ENCODE measurements around the gene ACTR3C. TPM values are rescaled to one million over a fixed set of nuclear protein-coding genes. Genes with fewer than 3 reads are reported as not detected.
A peak's percentile ranks its signal among the peaks of the same experiment; 100 is the strongest.

The ACTR3C gene
- total RNA-seq, 1 donor from 2014 or later, result 11.7 TPM

DNA sequence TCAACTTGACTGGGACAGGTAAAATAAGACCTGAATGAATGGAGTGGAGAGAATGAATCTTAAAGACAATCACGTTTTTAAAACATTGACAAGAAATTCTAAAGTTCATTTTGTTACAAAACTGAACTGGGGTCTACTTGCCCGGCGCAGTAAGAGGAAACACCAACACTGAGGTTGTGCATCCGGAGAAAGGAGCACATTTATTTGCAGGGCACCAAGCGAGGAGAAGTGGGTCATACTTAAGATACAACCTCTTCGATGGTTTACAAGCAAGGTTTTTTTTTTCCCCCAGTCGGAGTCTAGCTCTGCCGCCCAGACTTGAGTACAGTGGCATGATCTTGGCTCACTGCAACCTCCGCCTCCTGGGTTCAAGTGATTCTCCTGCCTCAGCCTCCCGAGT is 41.8 kb upstream of the ACTR3C start:
- intact Hi-C loops (cut with micrococcal nuclease), result loop anchor here (5.0 kb wide), 1 partner anchor 493 kb away; the partner anchor contains the start of gene ATP6V0E2
- no peak overlapping the region for H3K4me3 Mint-ChIP-seq
- peaks cover 32% of the 10 kb centered on the region for H3K4me1 Mint-ChIP-seq
- H3K27me3 Mint-ChIP-seq, result no peaks in the 10 kb centered on the region
- peaks cover 3% of the 10 kb centered on the region for H3K36me3 Mint-ChIP-seq (ENCODE audit: low read depth)
- H3K27ac Mint-ChIP-seq, result no peak overlapping the region
- no peak for DNase-seq
- H3K9me3 Mint-ChIP-seq, result peaks cover under 1% of the 10 kb centered on the region

DNA sequence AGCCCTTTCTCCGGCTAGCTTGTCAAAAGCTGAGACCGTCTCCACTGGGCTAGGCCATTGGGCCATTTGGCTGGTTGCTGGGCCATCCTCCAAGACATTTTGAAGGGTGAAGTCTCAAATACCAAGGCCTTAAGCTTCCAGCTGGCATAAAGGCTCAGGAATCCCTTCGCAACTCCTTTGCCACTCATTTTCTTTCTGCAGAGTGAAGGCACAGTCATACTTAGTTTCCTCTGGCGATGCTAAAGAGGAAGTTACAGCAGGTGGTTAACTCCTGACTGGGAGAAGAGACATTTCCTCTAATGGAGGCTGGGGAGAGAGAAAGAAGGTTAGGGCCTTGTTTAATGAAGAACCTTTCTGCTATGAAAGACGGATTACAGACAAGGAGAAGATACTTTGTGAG is 40.5 kb upstream of the ACTR3C start:
- Mint-ChIP-seq H3K27me3 (no peaks in the 10 kb centered on the region), H3K36me3 (ENCODE audit: low read depth) (no peaks in the 10 kb centered on the region), H3K9me3 (peaks cover 4% of the 10 kb centered on the region), H3K4me3 (no peak overlapping the region), H3K4me1 (peaks cover 35% of the 10 kb centered on the region), H3K27ac (peak overlapping the region; percentile 22)
- intact Hi-C loops (cut with micrococcal nuclease), result no loop called here
- DNase-seq, result no peak

DNA sequence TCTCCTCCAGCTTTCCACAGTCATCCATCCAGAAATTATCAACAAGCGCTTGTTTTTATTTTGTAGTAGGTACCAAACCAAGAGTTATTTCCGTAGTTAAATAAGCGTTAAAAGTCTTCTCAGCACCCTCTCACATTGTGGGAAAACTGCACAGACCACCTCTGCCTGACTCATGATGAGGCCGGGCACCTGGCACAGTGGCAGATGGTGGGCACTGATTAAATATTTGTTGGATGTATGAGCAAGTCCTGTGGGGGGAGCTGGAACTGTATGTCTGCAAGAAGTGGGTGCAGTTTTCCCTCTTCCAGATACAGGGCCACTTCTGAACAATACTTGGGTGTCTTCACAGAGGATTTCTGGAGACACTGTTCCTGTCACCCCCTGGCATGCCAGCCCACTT is 40.0 kb upstream of the ACTR3C start:
- Mint-ChIP-seq H3K27me3 (no peaks in the 10 kb centered on the region), H3K27ac (no peak overlapping the region), H3K36me3 (ENCODE audit: low read depth) (no peaks in the 10 kb centered on the region), H3K4me1 (peaks cover 40% of the 10 kb centered on the region), H3K9me3 (peaks cover 4% of the 10 kb centered on the region), H3K4me3 (no peak overlapping the region)
- DNase-seq, result no peak
- intact Hi-C loops (cut with micrococcal nuclease), result no loop called here

DNA sequence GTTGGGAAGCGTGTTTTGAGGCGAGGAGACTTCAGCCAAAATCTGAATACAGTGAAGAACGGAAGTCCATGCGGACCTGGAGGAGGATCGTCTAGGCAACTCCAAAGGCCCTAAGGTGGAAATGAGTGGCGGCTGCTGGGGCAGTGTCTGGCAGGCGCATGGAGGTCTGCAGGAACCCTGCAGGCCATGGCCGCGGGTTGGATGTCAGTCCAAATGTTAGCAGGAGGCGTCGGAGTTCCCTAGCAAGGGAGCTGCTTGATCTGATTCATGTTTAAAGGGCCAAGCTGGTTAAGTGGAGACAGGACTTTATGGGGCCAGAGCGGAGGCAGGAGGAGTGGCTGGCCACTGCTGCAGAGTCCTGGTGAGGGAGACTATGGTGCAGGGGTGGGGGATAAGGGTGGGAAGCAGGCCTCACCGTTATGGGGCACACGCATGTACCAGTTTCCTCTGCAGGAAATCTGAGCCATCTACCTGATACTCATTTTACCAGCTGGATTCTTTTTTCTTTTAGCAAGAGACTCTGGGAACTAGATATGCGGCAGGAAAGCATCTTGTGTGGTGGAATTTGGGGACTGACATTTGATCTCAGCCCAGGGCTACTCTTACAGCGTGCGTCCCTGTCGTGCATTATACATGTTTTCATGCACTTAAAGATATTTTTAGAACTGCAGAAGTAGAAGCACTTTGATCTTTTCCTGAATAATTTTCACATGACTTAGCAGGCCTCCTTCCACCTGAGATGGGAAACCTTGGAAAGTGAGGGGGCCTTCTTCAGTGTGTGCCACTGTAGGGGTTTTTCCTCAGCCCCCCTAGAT is 38.7 kb upstream of the ACTR3C start:
- H3K9me3 Mint-ChIP-seq, result peaks cover 4% of the 10 kb centered on the region
- peaks cover 43% of the 10 kb centered on the region for H3K4me1 Mint-ChIP-seq
- intact Hi-C loops (cut with micrococcal nuclease), result no loop called here

DNA sequence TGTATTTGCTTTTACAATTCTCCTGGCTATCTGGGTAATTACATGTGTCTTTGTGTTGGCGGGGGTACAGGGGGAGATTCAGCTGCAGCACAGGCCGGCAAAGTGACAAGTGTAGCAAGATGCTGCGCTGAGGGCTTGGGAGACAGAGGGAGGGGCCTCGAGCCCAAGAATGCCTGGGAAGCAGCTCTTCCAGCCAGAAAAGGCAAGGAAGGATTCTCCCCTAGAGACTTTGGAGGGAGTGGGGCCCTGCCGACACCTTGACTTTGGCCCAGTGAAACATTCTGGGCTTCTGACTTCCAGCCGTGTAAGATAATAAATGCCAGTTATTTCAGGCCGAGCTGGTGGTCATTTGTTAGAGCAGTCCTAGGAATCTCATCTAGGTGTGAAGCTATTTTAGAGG is 38.1 kb upstream of the ACTR3C start:
- Mint-ChIP-seq H3K4me1 (peaks cover 46% of the 10 kb centered on the region), H3K4me3 (no peak overlapping the region), H3K27me3 (no peaks in the 10 kb centered on the region), H3K9me3 (peaks cover 4% of the 10 kb centered on the region), H3K36me3 (ENCODE audit: low read depth) (no peaks in the 10 kb centered on the region), H3K27ac (no peak overlapping the region)
- intact Hi-C loops (cut with micrococcal nuclease), result no loop called here
- DNase-seq, result no peak

More for the DNA sequence above, 38.7 kb upstream of the ACTR3C start:
- no peak for DNase-seq
- no peak overlapping the region for H3K4me3 Mint-ChIP-seq
- no peaks in the 10 kb centered on the region for H3K27me3 Mint-ChIP-seq
- no peak overlapping the region for H3K27ac Mint-ChIP-seq
- no peaks in the 10 kb centered on the region for H3K36me3 Mint-ChIP-seq (ENCODE audit: low read depth)

DNA sequence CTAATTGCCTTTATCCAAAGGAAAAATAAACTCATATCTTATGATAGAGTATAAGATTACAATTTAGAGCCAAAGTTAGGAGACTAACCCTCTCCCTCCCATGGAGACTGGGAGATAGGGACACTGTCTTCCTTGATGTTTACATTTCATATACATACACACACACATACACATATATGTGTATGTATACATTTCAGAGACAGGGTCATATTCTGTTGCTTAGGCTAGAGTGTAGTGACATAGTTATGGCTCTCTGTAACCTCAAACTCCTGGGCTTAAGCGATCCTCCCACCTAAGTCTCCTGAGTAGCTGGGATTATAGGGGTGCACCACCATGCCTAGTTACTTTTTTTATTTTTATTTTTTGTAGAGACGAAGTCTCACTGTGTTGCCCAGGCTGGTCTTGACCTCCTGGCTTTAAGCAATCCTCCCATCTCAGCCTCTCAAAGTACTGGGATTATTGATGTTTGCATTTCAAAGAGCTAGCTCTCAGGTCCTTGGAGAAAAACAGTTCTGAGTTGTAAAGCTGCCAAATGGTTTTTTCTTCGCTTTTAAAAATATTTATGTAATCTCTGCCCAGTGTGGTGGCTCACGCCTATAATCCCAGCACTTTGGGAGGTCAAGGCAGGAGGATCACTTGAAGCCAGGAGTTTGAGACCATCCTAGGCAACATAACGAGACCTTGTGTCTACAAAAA is 37.2 kb upstream of the ACTR3C start:
- no peaks in the 10 kb centered on the region for H3K36me3 Mint-ChIP-seq (ENCODE audit: low read depth)

DNA sequence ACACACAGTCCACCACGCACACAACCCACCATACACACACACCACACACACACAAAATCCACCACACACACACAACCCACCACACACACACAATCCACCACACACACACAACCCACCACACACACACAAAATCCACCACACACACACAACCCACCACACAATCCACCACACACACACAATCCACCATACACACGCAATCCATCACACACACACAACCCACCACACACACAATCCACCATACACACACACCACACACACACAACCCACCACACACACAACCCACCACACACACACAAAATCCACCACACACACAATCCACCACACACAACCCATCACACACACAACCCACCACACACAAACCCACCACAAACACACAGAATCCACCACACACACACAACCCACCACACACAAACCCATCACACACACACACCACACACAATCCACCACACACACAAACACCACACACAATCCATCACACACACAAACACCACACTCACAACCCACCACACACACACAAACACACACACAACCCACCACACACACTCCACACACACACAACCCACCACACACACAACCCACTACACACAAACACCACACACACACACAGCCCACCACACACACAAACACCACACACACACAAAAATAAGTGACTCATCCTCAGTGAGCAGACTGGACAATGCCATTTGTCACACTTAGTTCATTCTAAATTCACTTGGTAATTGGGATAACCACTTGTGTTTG is 36.4 kb upstream of the ACTR3C start:
- Mint-ChIP-seq H3K27ac (peak overlapping the region; percentile 81), H3K9me3 (peaks cover 4% of the 10 kb centered on the region), H3K27me3 (no peaks in the 10 kb centered on the region), H3K4me1 (peaks cover 48% of the 10 kb centered on the region), H3K36me3 (ENCODE audit: low read depth) (no peaks in the 10 kb centered on the region), H3K4me3 (no peak overlapping the region)
- intact Hi-C loops (cut with micrococcal nuclease), result loop anchor here (5.0 to 10.0 kb wide), 2 partner anchors 398 to 625 kb away; no protein-coding TSS in a partner anchor
- DNase-seq, result no peak

More for the DNA sequence above, 37.2 kb upstream of the ACTR3C start:
- Mint-ChIP-seq H3K27ac (peak overlapping the region; percentile 81), H3K4me1 (peaks cover 49% of the 10 kb centered on the region), H3K9me3 (peaks cover 4% of the 10 kb centered on the region), H3K27me3 (no peaks in the 10 kb centered on the region), H3K4me3 (no peak overlapping the region)
- no peak for DNase-seq
- intact Hi-C loops (cut with micrococcal nuclease), result no loop called here

DNA sequence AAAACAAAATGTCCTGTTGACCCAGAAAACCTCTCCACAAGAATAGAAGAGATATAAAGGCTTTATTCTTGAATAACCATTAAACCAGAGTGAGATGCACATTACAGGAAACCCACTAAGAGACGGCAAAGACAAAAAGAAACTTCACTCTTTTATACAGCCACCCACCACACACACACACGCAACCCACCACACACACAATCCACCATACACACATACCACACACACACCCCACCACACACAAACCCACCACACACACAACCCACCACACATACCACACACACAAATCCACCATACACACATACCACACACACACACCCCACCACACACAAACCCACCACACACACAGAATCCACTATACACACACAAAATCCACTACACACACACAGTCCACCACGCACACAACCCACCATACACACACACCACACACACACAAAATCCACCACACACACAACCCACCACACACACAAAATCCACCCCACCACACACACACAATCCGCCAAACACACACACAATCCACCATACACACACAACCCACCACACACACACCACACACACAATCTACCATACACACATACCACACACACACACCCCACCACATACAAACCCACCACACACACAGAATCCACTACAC is 35.8 kb upstream of the ACTR3C start:
- Mint-ChIP-seq H3K27me3 (no peaks in the 10 kb centered on the region), H3K36me3 (ENCODE audit: low read depth) (no peaks in the 10 kb centered on the region), H3K9me3 (peaks cover 4% of the 10 kb centered on the region), H3K4me1 (peaks cover 44% of the 10 kb centered on the region), H3K4me3 (no peak overlapping the region), H3K27ac (peak overlapping the region; percentile 62)
- DNase-seq, result no peak
- intact Hi-C loops (cut with micrococcal nuclease), result loop anchor here (5.0 to 10.0 kb wide), 2 partner anchors 398 to 626 kb away; no protein-coding TSS in a partner anchor

DNA sequence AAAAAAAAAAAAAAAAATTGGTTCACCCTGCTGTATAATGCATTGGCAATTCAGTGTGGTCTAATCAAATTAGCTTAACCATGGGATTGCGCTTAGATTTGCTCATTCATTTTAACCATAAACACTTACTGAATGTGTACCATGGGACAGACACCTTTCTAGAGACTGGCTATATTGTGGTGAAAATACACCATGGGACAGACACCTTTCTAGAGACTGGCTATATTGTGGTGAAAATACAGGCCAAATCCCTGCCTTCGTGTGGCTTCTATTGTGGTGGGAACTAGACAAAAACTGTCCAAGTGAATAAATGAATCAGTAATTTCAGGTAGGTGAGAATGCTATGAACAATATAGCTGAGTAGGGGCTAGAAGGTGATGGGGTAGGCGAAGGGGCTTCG is 35.1 kb upstream of the ACTR3C start:
- intact Hi-C loops (cut with micrococcal nuclease), result loop anchor here (5.0 to 10.0 kb wide), 2 partner anchors 399 to 626 kb away; no protein-coding TSS in a partner anchor
- H3K4me3 Mint-ChIP-seq, result no peak overlapping the region
- H3K27ac Mint-ChIP-seq, result peak overlapping the region; percentile 41
- no peaks in the 10 kb centered on the region for H3K36me3 Mint-ChIP-seq (ENCODE audit: low read depth)
- peaks cover 39% of the 10 kb centered on the region for H3K4me1 Mint-ChIP-seq
- peaks cover 4% of the 10 kb centered on the region for H3K9me3 Mint-ChIP-seq
- H3K27me3 Mint-ChIP-seq, result no peaks in the 10 kb centered on the region
- DNase-seq, result no peak

DNA sequence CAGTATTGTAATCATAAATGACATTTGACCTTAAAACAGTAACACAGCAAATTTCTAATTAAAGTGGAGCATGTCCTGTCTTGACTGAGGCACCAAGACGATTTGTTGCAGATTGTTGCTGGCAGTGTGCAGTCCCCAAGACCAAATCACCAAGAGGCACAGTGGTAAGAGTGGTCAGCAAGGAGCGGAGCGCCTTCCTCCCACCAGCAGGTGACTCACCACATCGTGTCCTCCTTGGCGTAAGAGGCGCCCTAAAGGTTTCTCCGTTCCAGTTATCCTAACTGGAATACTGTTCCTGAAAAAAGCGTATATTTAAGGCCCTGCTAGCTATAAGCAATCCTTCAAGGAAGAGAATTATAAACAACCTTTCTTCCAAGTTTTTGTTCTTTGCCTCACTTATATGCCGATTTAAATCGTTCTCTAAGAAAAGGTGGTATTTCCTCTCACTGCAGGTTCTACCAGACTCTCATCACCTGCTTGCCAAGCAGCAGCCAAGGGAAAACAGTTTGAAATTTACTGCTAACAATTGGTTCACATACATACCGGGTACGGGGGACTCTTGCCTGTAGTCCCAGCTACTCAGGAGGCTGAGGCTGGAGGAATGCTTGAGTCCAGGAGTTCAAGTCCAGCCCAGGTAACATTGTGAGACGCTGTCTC is 34.6 kb upstream of the ACTR3C start:
- H3K9me3 Mint-ChIP-seq, result peaks cover 4% of the 10 kb centered on the region
- no peaks in the 10 kb centered on the region for H3K27me3 Mint-ChIP-seq
- no peaks in the 10 kb centered on the region for H3K36me3 Mint-ChIP-seq (ENCODE audit: low read depth)
- peak overlapping the region; percentile 92 for H3K27ac Mint-ChIP-seq
- H3K4me1 Mint-ChIP-seq, result peaks cover 39% of the 10 kb centered on the region
- peak overlapping the region; percentile 73 for H3K4me3 Mint-ChIP-seq
- no peak for DNase-seq
- intact Hi-C loops (cut with micrococcal nuclease), result loop anchor here (1.0 to 10.0 kb wide), 5 partner anchors 10 to 627 kb away; partner anchors contain the start of gene REPIN1

DNA sequence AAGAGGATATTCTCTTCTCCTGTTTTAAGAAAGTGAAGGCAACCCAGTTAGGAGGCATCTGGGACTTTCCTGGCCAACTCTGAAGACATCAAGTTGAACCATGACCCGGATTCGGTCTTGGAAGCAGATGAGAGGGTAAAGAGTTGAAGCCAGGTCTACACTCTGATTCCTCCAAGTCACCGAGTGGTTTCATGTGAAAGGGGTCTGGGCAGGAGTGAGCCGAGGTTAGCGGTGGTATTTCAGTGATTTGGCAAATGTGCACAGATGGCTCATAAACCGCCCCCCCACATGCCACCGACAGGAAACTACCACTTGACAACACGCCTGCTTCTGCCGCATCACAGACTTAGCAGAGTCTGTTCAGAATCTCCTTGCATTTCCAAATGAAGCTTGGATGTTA is 33.9 kb upstream of the ACTR3C start:
- peaks cover 4% of the 10 kb centered on the region for H3K9me3 Mint-ChIP-seq
- peak overlapping the region; percentile 73 for H3K4me3 Mint-ChIP-seq
- H3K4me1 Mint-ChIP-seq, result peaks cover 39% of the 10 kb centered on the region

DNA sequence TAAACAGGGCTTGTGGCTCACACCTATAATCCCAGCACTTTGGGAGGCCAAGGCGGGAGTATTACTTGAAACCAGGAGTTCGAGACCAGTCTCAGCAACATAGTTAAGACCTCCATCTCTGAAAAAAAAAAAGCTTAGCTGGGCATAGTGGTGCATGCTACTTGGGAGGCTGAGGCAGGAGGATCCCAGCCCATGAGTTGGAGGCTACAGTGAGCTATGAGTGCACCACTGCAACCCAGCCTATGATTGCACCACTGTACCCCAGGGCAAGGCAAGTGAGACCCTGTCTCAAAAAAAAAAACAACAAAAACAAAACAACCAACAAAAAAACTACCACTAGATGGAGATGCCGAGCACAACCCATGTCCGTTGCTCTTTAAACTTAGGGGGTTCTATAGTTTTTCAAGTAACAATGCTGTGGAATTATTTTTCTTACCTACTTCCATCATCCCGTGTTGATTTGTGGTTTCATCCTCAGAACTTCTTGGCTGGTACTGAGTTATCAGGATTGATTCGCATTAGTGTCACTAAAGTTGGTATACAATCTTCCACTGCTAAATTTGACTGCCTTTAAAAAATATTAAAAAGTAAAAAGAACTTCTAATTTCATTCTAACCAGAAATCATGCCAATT is 33.0 kb upstream of the ACTR3C start:
- Mint-ChIP-seq H3K36me3 (ENCODE audit: low read depth) (no peaks in the 10 kb centered on the region), H3K27me3 (peaks cover 3% of the 10 kb centered on the region), H3K9me3 (peaks cover 4% of the 10 kb centered on the region), H3K4me1 (peaks cover 39% of the 10 kb centered on the region), H3K27ac (peak overlapping the region; percentile 41), H3K4me3 (no peak overlapping the region)
- intact Hi-C loops (cut with micrococcal nuclease), result loop anchor here (1.0 to 10.0 kb wide), 3 partner anchors 65 to 628 kb away; no protein-coding TSS in a partner anchor
- DNase-seq, result peak; percentile 79

More for the DNA sequence above, 33.9 kb upstream of the ACTR3C start:
- Mint-ChIP-seq H3K27ac (peak overlapping the region; percentile 92), H3K36me3 (ENCODE audit: low read depth) (no peaks in the 10 kb centered on the region), H3K27me3 (peaks cover under 1% of the 10 kb centered on the region)
- intact Hi-C loops (cut with micrococcal nuclease), result loop anchor here (1.0 to 10.0 kb wide), 5 partner anchors 11 to 628 kb away; partner anchors contain the start of gene REPIN1
- peak; percentile 85 for DNase-seq
